ENCODE measurements around the gene NDFIP2. TPM values are rescaled to one million over a fixed set of nuclear protein-coding genes. Genes with fewer than 3 reads are reported as not detected.

The NDFIP2 gene
- total RNA-seq, 1 experiment from 2014 or later: 31.0 TPM

DNA sequence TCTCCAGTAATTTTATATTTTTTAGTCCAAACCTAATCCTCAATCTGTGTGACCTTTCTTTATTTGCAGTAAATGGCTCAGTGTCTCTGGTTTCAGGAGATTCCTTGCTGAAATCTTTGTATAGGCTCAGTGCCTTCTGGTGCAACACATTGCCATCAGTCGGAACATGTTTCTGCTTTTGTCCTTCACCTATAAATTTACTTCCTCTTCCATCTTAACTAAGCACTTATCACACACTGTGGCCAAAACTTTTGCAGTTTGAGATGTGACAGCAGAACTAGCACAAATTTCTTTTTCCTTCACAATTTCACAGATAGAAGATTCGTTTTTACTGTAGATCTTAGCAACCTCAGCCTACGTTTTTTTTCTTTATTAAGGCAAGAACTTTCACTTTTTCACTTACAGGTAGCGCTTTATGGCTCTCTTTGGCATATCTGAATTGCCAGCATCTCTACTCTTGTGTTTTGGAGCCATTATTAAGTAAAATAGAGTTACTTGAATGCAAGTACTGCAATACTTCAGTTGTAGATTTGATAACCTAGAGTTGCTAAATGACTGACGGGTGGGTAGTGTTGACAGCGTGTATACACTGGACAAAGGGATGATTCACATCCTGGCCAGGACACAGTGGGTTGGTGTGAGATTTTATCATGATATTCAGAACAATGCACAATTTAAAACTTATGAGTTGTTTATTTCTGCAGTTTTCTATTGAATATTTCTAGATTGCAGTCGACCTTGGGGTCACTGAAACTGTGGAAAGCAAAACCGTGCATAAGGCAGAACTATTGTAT is 44.3 kb downstream of the NDFIP2 start:
- H3K4me3 Mint-ChIP-seq: no peak overlapping the region

More for the DNA sequence above, 44.3 kb downstream of the NDFIP2 start:
- Histone ChIP-seq H2BK12ac (ENCODE audit: insufficient read length, low read depth, low read length) (no peak overlapping the region), H3K23ac (ENCODE audit: insufficient read length, low read depth, low read length) (no peak overlapping the region), H4K91ac (ENCODE audit: insufficient read length, low read depth, low read length) (no peak overlapping the region), H2AK5ac (ENCODE audit: insufficient read length, low read length) (no peak overlapping the region), H3K4me1 (ENCODE audit: insufficient read depth, low read length) (no peaks in the 10 kb centered on the region; the same call in 1 of the 2 replicates), H3K18ac (ENCODE audit: insufficient read length, low read depth, low read length) (no peak overlapping the region), H3K27ac (ENCODE audit: insufficient read length, low read depth, low read length) (no peak overlapping the region), H2AFZ (ENCODE audit: low read length) (no peak overlapping the region), H2BK5ac (ENCODE audit: insufficient read length, low read length) (no peak overlapping the region), H3K14ac (ENCODE audit: insufficient read depth, low read length) (no peak overlapping the region), H4K5ac (ENCODE audit: insufficient read length, low read depth, low read length) (no peak overlapping the region), H2BK15ac (ENCODE audit: low read depth, low read length) (no peak overlapping the region), H4K20me1 (ENCODE audit: control insufficient read depth, insufficient read depth, insufficient read length) (no peaks in the 10 kb centered on the region), H3K23me2 (ENCODE audit: insufficient read length, low read depth, low read length, poor library complexity, severe bottlenecking) (no peaks in the 10 kb centered on the region), H4K8ac (replicated peaks; ENCODE audit: insufficient read length, low read depth, low read length) (no peak overlapping the region), H3K4ac (ENCODE audit: low read depth, low read length) (no peak overlapping the region), H3K79me2 (ENCODE audit: insufficient read depth, low read length) (no peaks in the 10 kb centered on the region), H2BK120ac (ENCODE audit: low read depth, low read length, poor library complexity, severe bottlenecking) (no peak overlapping the region), H3K9me3 (ENCODE audit: control insufficient read depth, low read depth, low read length) (no peaks in the 10 kb centered on the region), H2BK20ac (ENCODE audit: low read depth, low read length, poor library complexity, severe bottlenecking) (no peak overlapping the region), H3T11ph (ENCODE audit: low read length) (no peak overlapping the region), H3K27me3 (ENCODE audit: insufficient read depth, low read length) (no peaks in the 10 kb centered on the region), H3K56ac (ENCODE audit: insufficient read length, low read depth, low read length) (no peak overlapping the region), H3K9ac (ENCODE audit: extremely low read depth, insufficient read length, low read length) (no peak overlapping the region), H3K79me1 (ENCODE audit: insufficient read depth, low read depth, low read length, poor library complexity, severe bottlenecking) (no peaks in the 10 kb centered on the region), H3K4me2 (ENCODE audit: insufficient read depth, insufficient read length, low read length) (no peak overlapping the region)
- H3K9me3 Mint-ChIP-seq: no peaks in the 10 kb centered on the region
- H3K27me3 Mint-ChIP-seq (ENCODE audit: low read depth): no peaks in the 10 kb centered on the region
- no peak overlapping the region for H3K27ac Mint-ChIP-seq
- DNase-seq: no peak
- peaks cover 4 to 5% of the 10 kb centered on the region in 2 experiments for H3K4me1 Mint-ChIP-seq
- H3K36me3 Mint-ChIP-seq (ENCODE audit: insufficient read depth in 1 of 3, low read depth in 3 of 3): peaks cover 0 to 10% (median 0%) of the 10 kb centered on the region in 3 experiments; a peak in 2 of 7 replicates
- no CpG with 5 or more reads among the region's 8 CpGs for WGBS (ENCODE audit: extremely low coverage, insufficient read length, low lambda C conversion rate)
- TF ChIP-seq, protein P1, sequence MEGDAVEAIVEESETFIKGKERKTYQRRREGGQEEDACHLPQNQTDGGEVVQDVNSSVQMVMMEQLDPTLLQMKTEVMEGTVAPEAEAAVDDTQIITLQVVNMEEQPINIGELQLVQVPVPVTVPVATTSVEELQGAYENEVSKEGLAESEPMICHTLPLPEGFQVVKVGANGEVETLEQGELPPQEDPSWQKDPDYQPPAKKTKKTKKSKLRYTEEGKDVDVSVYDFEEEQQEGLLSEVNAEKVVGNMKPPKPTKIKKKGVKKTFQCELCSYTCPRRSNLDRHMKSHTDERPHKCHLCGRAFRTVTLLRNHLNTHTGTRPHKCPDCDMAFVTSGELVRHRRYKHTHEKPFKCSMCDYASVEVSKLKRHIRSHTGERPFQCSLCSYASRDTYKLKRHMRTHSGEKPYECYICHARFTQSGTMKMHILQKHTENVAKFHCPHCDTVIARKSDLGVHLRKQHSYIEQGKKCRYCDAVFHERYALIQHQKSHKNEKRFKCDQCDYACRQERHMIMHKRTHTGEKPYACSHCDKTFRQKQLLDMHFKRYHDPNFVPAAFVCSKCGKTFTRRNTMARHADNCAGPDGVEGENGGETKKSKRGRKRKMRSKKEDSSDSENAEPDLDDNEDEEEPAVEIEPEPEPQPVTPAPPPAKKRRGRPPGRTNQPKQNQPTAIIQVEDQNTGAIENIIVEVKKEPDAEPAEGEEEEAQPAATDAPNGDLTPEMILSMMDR (conservative IDR thresholded peaks at IDR 0.05): no peak

Data from H9 (cell line).